ENCODE results near the gene TIMM10.

TIMM10 gene
- long read RNA-seq, transcript TIMM10-201 (3 exons, 680 nt): major isoform, 14 of 14 reads
- long read RNA-seq, partial matches to known transcripts: 0 of 14 reads
- long read RNA-seq, other reads (novel, unspliced or antisense): 0 of 14 reads

GRCh38 chr11:57530596-57531507, at the start of gene TIMM10:
TSS of gene TIMM10 (minus strand) at chr11:57530754. CDS start at chr11:57530189, 565 bp downstream.
- H3K27me3 ChIP-seq (ENCODE audit: insufficient read depth, poor library complexity, severe bottlenecking): no peaks in the 10 kb centered on the region
- peak within 1 kb of the TSS; percentile 91 for H3K4me3 ChIP-seq (replicated peaks; ENCODE audit: insufficient read depth, low read length)
- DNase-seq (ENCODE audit: low read depth in 1 of 2, low spot score in 1 of 2): peak; percentile 98 to 99
- H3K27ac ChIP-seq (replicated peaks): peak within 1 kb of the TSS; percentile 76
- TF ChIP-seq GABPA (IDR thresholded peaks at IDR 0.05; ENCODE audit: low read depth): peak; percentile 86
- TF ChIP-seq, protein P1, sequence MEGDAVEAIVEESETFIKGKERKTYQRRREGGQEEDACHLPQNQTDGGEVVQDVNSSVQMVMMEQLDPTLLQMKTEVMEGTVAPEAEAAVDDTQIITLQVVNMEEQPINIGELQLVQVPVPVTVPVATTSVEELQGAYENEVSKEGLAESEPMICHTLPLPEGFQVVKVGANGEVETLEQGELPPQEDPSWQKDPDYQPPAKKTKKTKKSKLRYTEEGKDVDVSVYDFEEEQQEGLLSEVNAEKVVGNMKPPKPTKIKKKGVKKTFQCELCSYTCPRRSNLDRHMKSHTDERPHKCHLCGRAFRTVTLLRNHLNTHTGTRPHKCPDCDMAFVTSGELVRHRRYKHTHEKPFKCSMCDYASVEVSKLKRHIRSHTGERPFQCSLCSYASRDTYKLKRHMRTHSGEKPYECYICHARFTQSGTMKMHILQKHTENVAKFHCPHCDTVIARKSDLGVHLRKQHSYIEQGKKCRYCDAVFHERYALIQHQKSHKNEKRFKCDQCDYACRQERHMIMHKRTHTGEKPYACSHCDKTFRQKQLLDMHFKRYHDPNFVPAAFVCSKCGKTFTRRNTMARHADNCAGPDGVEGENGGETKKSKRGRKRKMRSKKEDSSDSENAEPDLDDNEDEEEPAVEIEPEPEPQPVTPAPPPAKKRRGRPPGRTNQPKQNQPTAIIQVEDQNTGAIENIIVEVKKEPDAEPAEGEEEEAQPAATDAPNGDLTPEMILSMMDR (IDR thresholded peaks at IDR 0.05; ENCODE audit: insufficient read depth, low read length): no peak
- TF ChIP-seq SPI1 (IDR thresholded peaks at IDR 0.05; ENCODE audit: borderline replicate concordance, low read depth): peak; percentile 63; the same call in 1 of the 2 replicates

- H3K27ac ChIP-seq (replicated peaks): no peak overlapping the region
- DNase-seq (ENCODE audit: low read depth in 1 of 2, low spot score in 1 of 2): no peak
- no peaks in the 10 kb centered on the region for H3K27me3 ChIP-seq (ENCODE audit: insufficient read depth, poor library complexity, severe bottlenecking)
- no peak for TF ChIP-seq POLR2AphosphoS5 (IDR thresholded peaks at IDR 0.05; ENCODE audit: low read depth)
- TF ChIP-seq, protein P1 (IDR thresholded peaks at IDR 0.05; ENCODE audit: insufficient read depth, low read length): no peak
- TF ChIP-seq, protein P2, sequence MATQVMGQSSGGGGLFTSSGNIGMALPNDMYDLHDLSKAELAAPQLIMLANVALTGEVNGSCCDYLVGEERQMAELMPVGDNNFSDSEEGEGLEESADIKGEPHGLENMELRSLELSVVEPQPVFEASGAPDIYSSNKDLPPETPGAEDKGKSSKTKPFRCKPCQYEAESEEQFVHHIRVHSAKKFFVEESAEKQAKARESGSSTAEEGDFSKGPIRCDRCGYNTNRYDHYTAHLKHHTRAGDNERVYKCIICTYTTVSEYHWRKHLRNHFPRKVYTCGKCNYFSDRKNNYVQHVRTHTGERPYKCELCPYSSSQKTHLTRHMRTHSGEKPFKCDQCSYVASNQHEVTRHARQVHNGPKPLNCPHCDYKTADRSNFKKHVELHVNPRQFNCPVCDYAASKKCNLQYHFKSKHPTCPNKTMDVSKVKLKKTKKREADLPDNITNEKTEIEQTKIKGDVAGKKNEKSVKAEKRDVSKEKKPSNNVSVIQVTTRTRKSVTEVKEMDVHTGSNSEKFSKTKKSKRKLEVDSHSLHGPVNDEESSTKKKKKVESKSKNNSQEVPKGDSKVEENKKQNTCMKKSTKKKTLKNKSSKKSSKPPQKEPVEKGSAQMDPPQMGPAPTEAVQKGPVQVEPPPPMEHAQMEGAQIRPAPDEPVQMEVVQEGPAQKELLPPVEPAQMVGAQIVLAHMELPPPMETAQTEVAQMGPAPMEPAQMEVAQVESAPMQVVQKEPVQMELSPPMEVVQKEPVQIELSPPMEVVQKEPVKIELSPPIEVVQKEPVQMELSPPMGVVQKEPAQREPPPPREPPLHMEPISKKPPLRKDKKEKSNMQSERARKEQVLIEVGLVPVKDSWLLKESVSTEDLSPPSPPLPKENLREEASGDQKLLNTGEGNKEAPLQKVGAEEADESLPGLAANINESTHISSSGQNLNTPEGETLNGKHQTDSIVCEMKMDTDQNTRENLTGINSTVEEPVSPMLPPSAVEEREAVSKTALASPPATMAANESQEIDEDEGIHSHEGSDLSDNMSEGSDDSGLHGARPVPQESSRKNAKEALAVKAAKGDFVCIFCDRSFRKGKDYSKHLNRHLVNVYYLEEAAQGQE (IDR thresholded peaks at IDR 0.05; ENCODE audit: insufficient replicate concordance, low read depth): no peak
- no peak overlapping the region for H3K4me3 ChIP-seq (replicated peaks; ENCODE audit: insufficient read depth, low read length)
Measured at GRCh38 chr11:57574061-57574460, 43.5 kb upstream of the TIMM10 start.

- DNase-seq (ENCODE audit: low read depth in 1 of 2, low spot score in 1 of 2): peak in 1 of 2 experiments; percentile 61
- Histone ChIP-seq H3K27ac (replicated peaks) (peak overlapping the region; percentile 10; the same call in 1 of the 2 replicates), H3K4me3 (replicated peaks; ENCODE audit: insufficient read depth, low read length) (no peak overlapping the region), H3K27me3 (ENCODE audit: insufficient read depth, poor library complexity, severe bottlenecking) (no peaks in the 10 kb centered on the region)
- TF ChIP-seq SPI1 (IDR thresholded peaks at IDR 0.05; ENCODE audit: borderline replicate concordance, low read depth) (0 out of 2 replicates have a peak, but pooled peaks have one; percentile 29), POLR2AphosphoS5 (IDR thresholded peaks at IDR 0.05; ENCODE audit: low read depth) (no peak)
- TF ChIP-seq, protein P2 (IDR thresholded peaks at IDR 0.05; ENCODE audit: insufficient replicate concordance, low read depth): no peak
Measured at GRCh38 chr11:57571606-57572005, 41.1 kb upstream of the TIMM10 start.

- H3K4me3 ChIP-seq (replicated peaks; ENCODE audit: insufficient read depth, low read length): peak overlapping the region; percentile 90
- no peaks in the 10 kb centered on the region for H3K27me3 ChIP-seq (ENCODE audit: insufficient read depth, poor library complexity, severe bottlenecking)
- TF ChIP-seq GABPA (IDR thresholded peaks at IDR 0.05; ENCODE audit: low read depth) (no peak), SPI1 (IDR thresholded peaks at IDR 0.05; ENCODE audit: borderline replicate concordance, low read depth) (no peak), POLR2AphosphoS5 (IDR thresholded peaks at IDR 0.05; ENCODE audit: low read depth) (no peak)
- TF ChIP-seq, protein P1 (IDR thresholded peaks at IDR 0.05; ENCODE audit: insufficient read depth, low read length): peak; percentile 98
- TF ChIP-seq, protein P2 (IDR thresholded peaks at IDR 0.05; ENCODE audit: insufficient replicate concordance, low read depth): no peak
- peak; percentile 56 to 78 for DNase-seq (ENCODE audit: low read depth in 1 of 2, low spot score in 1 of 2)
- no peak overlapping the region for H3K27ac ChIP-seq (replicated peaks)
Measured at GRCh38 chr11:57568330-57568766, 37.8 kb upstream of the TIMM10 start.

All from HL-60 (cell line).